HAP-1 (cell line): ENCODE measurements around the gene VWC2.
A peak's percentile ranks its signal among the peaks of the same experiment; 100 is the strongest.

Experiments
- DNase-seq, 2 experiments: peaks; one replicate each; pipeline ENCODE4 v3.0.0-alpha.2; 2016 to 2020; ENCODE audit warnings: low spot score in 2 of 2
- H3K27me3 ChIP-seq: fragments of 250-450 bp; sonication (Bioruptor Pico); 2 replicates; pipeline ENCODE4 v1.5.1; 2020; ENCODE audit warnings: low read depth, mild to moderate bottlenecking, moderate library complexity
- H3K36me3 ChIP-seq: fragments of 250-450 bp; sonication (Bioruptor Pico); replicated peaks from 2 replicates; pipeline ENCODE4 v1.5.1; 2020; ENCODE audit warnings: mild to moderate bottlenecking
- H3K4me1 ChIP-seq: fragments of 250-450 bp; sonication (Bioruptor Pico); 2 replicates; pipeline ENCODE4 v1.5.1; 2020; ENCODE audit warnings: mild to moderate bottlenecking
- H3K4me3 ChIP-seq: fragments of 250-450 bp; sonication (Bioruptor Pico); 2 replicates; pipeline ENCODE4 v1.5.1; 2020; ENCODE audit warnings: mild to moderate bottlenecking, moderate library complexity
- H3K9me3 ChIP-seq: fragments of 250-450 bp; sonication (Bioruptor Pico); 2 replicates; pipeline ENCODE4 v1.5.1; 2020; ENCODE audit warnings: mild to moderate bottlenecking, moderate library complexity
- in situ Hi-C: fragments of 300-500 bp; cut with MboI; formaldehyde crosslinking; loops from 3 replicates; pipeline ENCODE4 v1.14.3; 2020; ENCODE audit warnings: low sequenced_read_pairs, inconsistent platforms, mixed read lengths

VWC2 gene

GRCh38 chr7:49774459-49775064 lies 1.1 kb downstream of the VWC2 start:
- Histone ChIP-seq H3K4me3 (no peak overlapping the region), H3K4me1 (no peaks in the 10 kb centered on the region), H3K9me3 (no peaks in the 10 kb centered on the region), H3K36me3 (no peaks in the 10 kb centered on the region), H3K27me3 (peaks cover 19% of the 10 kb centered on the region)
- DNase-seq = no peak
- in situ Hi-C loops = loop anchor here (25.0 kb wide), 1 partner anchor 787 kb away; no protein-coding TSS in a partner anchor

DNA sequence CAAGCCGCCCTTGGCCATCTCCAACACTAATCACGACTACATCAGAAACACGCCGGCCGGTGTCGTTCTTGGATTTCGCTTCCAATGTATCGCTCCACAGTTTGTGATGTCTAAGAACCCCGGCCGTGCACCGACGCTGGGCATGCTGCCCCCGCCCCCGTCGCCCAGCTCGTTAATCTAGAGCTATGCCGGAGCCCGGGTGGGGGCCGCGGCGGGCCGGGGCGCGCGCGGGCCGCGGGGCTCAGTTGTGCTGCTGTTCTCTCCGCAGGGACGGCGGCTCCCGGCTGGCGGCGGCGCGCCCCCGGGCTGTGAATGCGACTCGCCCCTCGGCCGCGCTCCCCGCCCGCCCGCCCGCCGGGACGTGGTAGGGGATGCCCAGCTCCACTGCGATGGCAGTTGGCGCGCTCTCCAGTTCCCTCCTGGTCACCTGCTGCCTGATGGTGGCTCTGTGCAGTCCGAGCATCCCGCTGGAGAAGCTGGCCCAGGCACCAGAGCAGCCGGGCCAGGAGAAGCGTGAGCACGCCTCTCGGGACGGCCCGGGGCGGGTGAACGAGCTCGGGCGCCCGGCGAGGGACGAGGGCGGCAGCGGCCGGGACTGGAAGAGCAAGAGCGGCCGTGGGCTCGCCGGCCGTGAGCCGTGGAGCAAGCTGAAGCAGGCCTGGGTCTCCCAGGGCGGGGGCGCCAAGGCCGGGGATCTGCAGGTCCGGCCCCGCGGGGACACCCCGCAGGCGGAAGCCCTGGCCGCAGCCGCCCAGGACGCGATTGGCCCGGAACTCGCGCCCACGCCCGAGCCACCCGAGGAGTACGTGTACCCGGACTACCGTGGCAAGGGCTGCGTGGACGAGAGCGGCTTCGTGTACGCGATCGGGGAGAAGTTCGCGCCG lies 1.9 kb downstream of the VWC2 start:
- H3K27me3 ChIP-seq = peaks cover 19% of the 10 kb centered on the region
- H3K4me3 ChIP-seq = no peak overlapping the region
- DNase-seq = no peak
- H3K4me1 ChIP-seq = no peaks in the 10 kb centered on the region
- in situ Hi-C loops = loop anchor here (25.0 kb wide), 1 partner anchor 788 kb away; no protein-coding TSS in a partner anchor
- no peaks in the 10 kb centered on the region for H3K9me3 ChIP-seq
- H3K36me3 ChIP-seq = no peaks in the 10 kb centered on the region

- in situ Hi-C loops = loop anchor here (25.0 kb wide), 1 partner anchor 789 kb away; no protein-coding TSS in a partner anchor
- Histone ChIP-seq H3K4me3 (no peak overlapping the region), H3K27me3 (peaks cover 19% of the 10 kb centered on the region)
Observed at GRCh38 chr7:49775949-49776443, 2.6 kb downstream of the VWC2 start.

GRCh38 chr7:49776994-49777393 lies 3.6 kb downstream of the VWC2 start:
- H3K36me3 ChIP-seq = no peaks in the 10 kb centered on the region
- no peaks in the 10 kb centered on the region for H3K4me1 ChIP-seq
- H3K9me3 ChIP-seq = no peaks in the 10 kb centered on the region
- DNase-seq = peak in 1 of 2 experiments; percentile 38
- in situ Hi-C loops = loop anchor here (25.0 kb wide), 1 partner anchor 790 kb away; no protein-coding TSS in a partner anchor
- no peak overlapping the region for H3K4me3 ChIP-seq
- peaks cover 19% of the 10 kb centered on the region for H3K27me3 ChIP-seq

More at GRCh38 chr7:49775949-49776443, 2.6 kb downstream of the VWC2 start:
- no peaks in the 10 kb centered on the region for H3K36me3 ChIP-seq
- DNase-seq = no peak
- no peaks in the 10 kb centered on the region for H3K4me1 ChIP-seq
- no peaks in the 10 kb centered on the region for H3K9me3 ChIP-seq

DNA sequence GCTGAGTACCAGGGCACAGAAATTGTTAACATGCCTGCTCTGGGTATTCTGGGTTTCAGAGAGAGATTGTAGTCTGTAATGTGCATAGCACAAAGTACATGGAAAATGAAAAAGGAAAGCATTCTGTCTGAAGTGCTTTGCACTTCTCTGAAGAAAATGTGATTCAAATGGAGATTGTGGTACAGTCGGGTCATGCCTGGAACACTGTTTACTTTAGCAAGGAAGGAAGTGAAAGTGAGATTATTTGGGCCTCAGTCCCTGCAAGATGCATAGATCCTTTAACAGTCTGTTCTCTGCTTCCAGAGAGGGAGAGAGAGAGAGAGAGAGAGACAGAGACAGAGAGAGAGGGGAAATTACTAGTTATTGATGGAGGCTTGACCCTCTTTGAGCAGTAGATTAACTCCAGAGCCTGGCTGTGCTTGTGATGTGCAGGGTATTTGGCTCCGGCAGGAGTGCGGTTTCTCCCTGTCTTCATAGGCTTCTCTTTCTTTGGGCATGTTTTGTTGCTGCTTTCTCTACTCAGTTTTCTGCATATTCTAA lies 5.4 kb downstream of the VWC2 start:
- peaks cover 19% of the 10 kb centered on the region for H3K27me3 ChIP-seq
- no peaks in the 10 kb centered on the region for H3K36me3 ChIP-seq
- H3K4me3 ChIP-seq = no peak overlapping the region
- in situ Hi-C loops = loop anchor here (25.0 kb wide), 1 partner anchor 792 kb away; no protein-coding TSS in a partner anchor
- DNase-seq = no peak
- no peaks in the 10 kb centered on the region for H3K9me3 ChIP-seq
- H3K4me1 ChIP-seq = no peaks in the 10 kb centered on the region

DNA sequence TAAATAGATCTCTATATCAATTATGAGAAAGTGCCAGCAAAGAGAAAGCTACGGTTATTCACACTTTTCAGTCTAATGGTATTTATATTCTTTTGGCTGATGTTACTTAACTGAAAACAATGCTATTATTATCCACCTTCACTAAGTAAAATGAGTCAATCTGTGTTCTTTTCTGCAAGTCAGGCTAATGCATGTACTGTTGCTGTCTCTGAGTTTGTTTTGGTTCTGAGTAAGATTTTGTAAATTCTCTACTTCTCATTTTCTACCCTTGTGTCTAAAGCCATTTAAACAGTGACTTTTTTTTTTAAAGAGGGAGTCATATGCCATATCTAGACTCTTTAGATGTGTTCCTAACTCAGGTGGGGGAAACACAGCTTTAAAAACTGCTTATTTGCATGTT lies 7.5 kb downstream of the VWC2 start:
- no peak for DNase-seq
- Histone ChIP-seq H3K4me1 (no peaks in the 10 kb centered on the region), H3K36me3 (no peaks in the 10 kb centered on the region), H3K9me3 (no peaks in the 10 kb centered on the region), H3K27me3 (peaks cover 7% of the 10 kb centered on the region), H3K4me3 (no peak overlapping the region)
- in situ Hi-C loops = loop anchor here (25.0 kb wide), 1 partner anchor 794 kb away; no protein-coding TSS in a partner anchor

DNA sequence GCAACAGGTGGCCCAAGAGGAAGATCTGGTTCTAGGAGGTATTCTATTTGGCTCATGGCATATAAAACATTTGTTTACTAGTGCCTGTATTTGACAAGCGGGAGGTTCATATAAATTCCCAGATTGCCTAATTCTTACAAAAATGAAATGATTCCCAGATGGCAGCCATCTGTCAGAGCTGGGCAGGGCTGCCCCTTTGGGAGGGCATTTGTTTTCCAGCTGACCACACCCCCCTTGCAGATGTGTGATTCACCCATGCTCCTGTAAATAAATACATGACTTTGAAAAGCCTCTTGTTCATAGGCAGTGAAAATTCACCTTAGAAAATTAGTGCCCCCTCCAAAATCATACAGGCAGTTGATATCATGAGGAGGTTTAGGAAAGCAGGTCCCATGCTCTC lies 8.6 kb downstream of the VWC2 start:
- Histone ChIP-seq H3K4me1 (no peaks in the 10 kb centered on the region), H3K9me3 (no peaks in the 10 kb centered on the region), H3K36me3 (no peaks in the 10 kb centered on the region), H3K27me3 (no peaks in the 10 kb centered on the region; the same call in 1 of the 2 replicates), H3K4me3 (no peak overlapping the region)
- in situ Hi-C loops = loop anchor here (25.0 kb wide), 1 partner anchor 795 kb away; no protein-coding TSS in a partner anchor
- DNase-seq = no peak

- Histone ChIP-seq H3K4me1 (no peaks in the 10 kb centered on the region), H3K9me3 (no peaks in the 10 kb centered on the region), H3K36me3 (no peaks in the 10 kb centered on the region), H3K27me3 (no peaks in the 10 kb centered on the region), H3K4me3 (no peak overlapping the region)
- in situ Hi-C loops = loop anchor here (25.0 kb wide), 1 partner anchor 796 kb away; no protein-coding TSS in a partner anchor
- DNase-seq = no peak
Observed at GRCh38 chr7:49783446-49783845, 10.0 kb downstream of the VWC2 start.

- Histone ChIP-seq H3K4me1 (no peaks in the 10 kb centered on the region; the same call in 1 of the 2 replicates), H3K4me3 (no peak overlapping the region), H3K9me3 (no peaks in the 10 kb centered on the region), H3K36me3 (no peaks in the 10 kb centered on the region), H3K27me3 (no peaks in the 10 kb centered on the region)
- no peak for DNase-seq
- in situ Hi-C loops = loop anchor here (25.0 kb wide), 1 partner anchor 801 kb away; no protein-coding TSS in a partner anchor
Observed at GRCh38 chr7:49787980-49788379, 14.5 kb downstream of the VWC2 start.

- Histone ChIP-seq H3K36me3 (no peaks in the 10 kb centered on the region), H3K27me3 (no peaks in the 10 kb centered on the region), H3K4me3 (no peak overlapping the region), H3K4me1 (no peaks in the 10 kb centered on the region; the same call in 1 of the 2 replicates), H3K9me3 (no peaks in the 10 kb centered on the region)
- in situ Hi-C loops = loop anchor here (25.0 kb wide), 1 partner anchor 801 kb away; no protein-coding TSS in a partner anchor
- no peak for DNase-seq
Observed at GRCh38 chr7:49788455-49789059, 15.1 kb downstream of the VWC2 start.

GRCh38 chr7:49789736-49790135 lies 16.3 kb downstream of the VWC2 start:
- Histone ChIP-seq H3K9me3 (no peaks in the 10 kb centered on the region), H3K27me3 (no peaks in the 10 kb centered on the region), H3K4me3 (no peak overlapping the region), H3K36me3 (no peaks in the 10 kb centered on the region), H3K4me1 (no peaks in the 10 kb centered on the region; the same call in 1 of the 2 replicates)
- in situ Hi-C loops = loop anchor here (25.0 kb wide), 1 partner anchor 802 kb away; no protein-coding TSS in a partner anchor
- no peak for DNase-seq

- Histone ChIP-seq H3K4me3 (no peak overlapping the region), H3K9me3 (no peaks in the 10 kb centered on the region), H3K27me3 (no peaks in the 10 kb centered on the region), H3K36me3 (no peaks in the 10 kb centered on the region), H3K4me1 (no peaks in the 10 kb centered on the region; the same call in 1 of the 2 replicates)
- in situ Hi-C loops = loop anchor here (25.0 kb wide), 1 partner anchor 803 kb away; no protein-coding TSS in a partner anchor
- no peak for DNase-seq
Observed at GRCh38 chr7:49790209-49790608, 16.8 kb downstream of the VWC2 start.
